Raji (cell line): ENCODE results near the gene TMEM167B.

Experiments used
- POLR2A ChIP-seq: IDR thresholded peaks from 2 replicates; pipeline ENCODE4 v1.6.1; 2011; ENCODE audit warnings: low read depth, low read length, control low read depth; ENCODE audit not compliant: insufficient read depth

The TMEM167B gene

GRCh38 chr1:109120356-109120755 is 29.8 kb downstream of the TMEM167B start:
- no peak for TF ChIP-seq POLR2A

- no peak for TF ChIP-seq POLR2A
Observed at GRCh38 chr1:109131059-109131458, 40.5 kb downstream of the TMEM167B start.

GRCh38 chr1:109131800-109132199 is 41.2 kb downstream of the TMEM167B start:
- TF ChIP-seq POLR2A = no peak

GRCh38 chr1:109133002-109133706 is 42.6 kb downstream of the TMEM167B start:
- TF ChIP-seq POLR2A = no peak

GRCh38 chr1:109133815-109134214 is 43.3 kb downstream of the TMEM167B start:
- TF ChIP-seq POLR2A = no peak

- no peak for TF ChIP-seq POLR2A
Observed at GRCh38 chr1:109134423-109134822, 43.9 kb downstream of the TMEM167B start.

GRCh38 chr1:109135940-109136339 is 45.4 kb downstream of the TMEM167B start:
- no peak for TF ChIP-seq POLR2A

- no peak for TF ChIP-seq POLR2A
Observed at GRCh38 chr1:109136766-109137165, 46.2 kb downstream of the TMEM167B start.

GRCh38 chr1:109137958-109138357 is 47.4 kb downstream of the TMEM167B start:
- no peak for TF ChIP-seq POLR2A

GRCh38 chr1:109138358-109138757 is 47.8 kb downstream of the TMEM167B start:
- no peak for TF ChIP-seq POLR2A

- no peak for TF ChIP-seq POLR2A
Observed at GRCh38 chr1:109140392-109140791, 49.8 kb downstream of the TMEM167B start.

- TF ChIP-seq POLR2A = no peak
Observed at GRCh38 chr1:109142260-109142659, 51.7 kb downstream of the TMEM167B start.
